K562 (cell line): ENCODE data around the gene NABP2. TPM values are rescaled to one million over a fixed set of nuclear protein-coding genes. Genes with fewer than 3 reads are reported as not detected.

ENCODE experiments used
- EHMT2 ChIP-seq: fragments of 450-650 bp; IDR thresholded peaks from 2 replicates; pipeline ENCODE4 v1.6.1; 2018; ENCODE audit warnings: antibody characterized with exemption
- ELF2 ChIP-seq: fragments of 250-450 bp; sonication (Bioruptor Pico); IDR thresholded peaks from 2 replicates; pipeline ENCODE4 v1.5.0; 2021; ENCODE audit warnings: mild to moderate bottlenecking
- GABPA ChIP-seq: fragments of 200-800 bp; sonication (Bioruptor generic); conservative IDR thresholded peaks from 2 replicates; pipeline ENCODE4 v1.6.1; 2016; ENCODE audit warnings: low read depth, missing genetic modification characterization, missing compliant biosample characterization
- GTF2E2 ChIP-seq: fragments of 200-800 bp; sonication (Bioruptor generic); IDR thresholded peaks from 2 replicates; pipeline ENCODE4 v1.6.1; 2016; ENCODE audit warnings: missing genetic modification characterization, missing compliant biosample characterization
- IRF2 ChIP-seq: sonication (generic); formaldehyde crosslinking; IDR thresholded peaks from 2 replicates; pipeline ENCODE4 v1.8.1; 2022; ENCODE audit warnings: mild to moderate bottlenecking, missing genetic modification reagents
- MCM2 ChIP-seq: fragments of 450-650 bp; IDR thresholded peaks from 2 replicates; pipeline ENCODE4 v1.6.1; 2017; ENCODE audit warnings: low read depth, mild to moderate bottlenecking
- NCOA1 ChIP-seq: fragments of 450-650 bp; IDR thresholded peaks from 2 replicates; pipeline ENCODE4 v1.6.1; 2016; ENCODE audit warnings: low read depth
- NR2F6 ChIP-seq: fragments of 450-650 bp; formaldehyde crosslinking; IDR thresholded peaks from 2 replicates; pipeline ENCODE4 v1.4.0; 2020; ENCODE audit warnings: mild to moderate bottlenecking
- SIRT6 ChIP-seq: IDR thresholded peaks from one replicate; pipeline ENCODE4 v1.6.1; 2012; ENCODE audit warnings: low read depth, mild to moderate bottlenecking, control low read depth, inconsistent platforms, low read length, moderate library complexity
- ZC3H8 ChIP-seq: fragments of 450-650 bp; IDR thresholded peaks from 2 replicates; pipeline ENCODE4 v1.6.1; 2017
- ZNF165 ChIP-seq: fragments of 250-450 bp; sonication (Bioruptor Pico); IDR thresholded peaks from 2 replicates; pipeline ENCODE4 v1.4.0; 2020; ENCODE audit warnings: borderline replicate concordance
- ZNF174 ChIP-seq: fragments of 250-450 bp; sonication (Bioruptor Pico); IDR thresholded peaks from 2 replicates; pipeline ENCODE4 v1.4.0; 2020; ENCODE audit warnings: mild to moderate bottlenecking
- ZNF324 ChIP-seq: fragments of 250-450 bp; sonication (Bioruptor Pico); IDR thresholded peaks from 2 replicates; pipeline ENCODE4 v1.4.0; 2020; ENCODE audit warnings: mild to moderate bottlenecking
- ZNF668 ChIP-seq: fragments of 250-450 bp; sonication (Bioruptor Pico); IDR thresholded peaks from 2 replicates; pipeline ENCODE4 v1.8.0; 2022; ENCODE audit warnings: mild to moderate bottlenecking, inconsistent platforms
- polyA plus RNA-seq, 8 experiments: library from polyadenylated mRNA; depleted of rRNA in 4 of 8; stranded (reverse) in 5 of 8; unstranded in 3 of 8; fragments of >200 nt; fragmentation: Nextera tagmentation in 2 of 8; fragmentation: Illumina TruSeq in 1 of 8; extraction: Ambion mirVana in 2 of 8; extraction: Trizol in 1 of 8; gene quantifications; 2 replicates each; pipeline versions ENCODE4 v1.2.1 to v1.2.3, GENCODE V29; 2011 to 2014; ENCODE audit warnings: inconsistent platforms in 1 of 8, missing spikeins in 1 of 8
- total RNA-seq, 7 experiments: library from RNA; depleted of rRNA in 6 of 7; stranded (reverse); fragments of >200 nt in 6 of 7; fragmentation: Illumina TruSeq in 2 of 7; extraction: Trizol in 2 of 7; gene quantifications; 2 replicates each; pipeline versions ENCODE4 v1.2.1 to v1.2.3, GENCODE V29; 2011 to 2021; ENCODE audit warnings: low replicate concordance in 1 of 7
- TF ChIP-seq, protein P1 (sequence below): fragments of 250-450 bp; sonication (Bioruptor Pico); IDR thresholded peaks from 2 replicates; pipeline ENCODE4 v1.8.0; 2022; ENCODE audit warnings: moderate library complexity, mild to moderate bottlenecking, inconsistent platforms
- TF ChIP-seq, protein P2 (sequence below), 2 experiments: fragments of 450-650 bp; IDR thresholded peaks; 2 replicates each; pipeline ENCODE4 v1.6.1; 2016
- TF ChIP-seq, protein P3 (sequence below): fragments of 450-650 bp; IDR thresholded peaks from one replicate; pipeline ENCODE4 v1.6.1; 2018; ENCODE audit warnings: mild to moderate bottlenecking, moderate library complexity; ENCODE audit not compliant: partially characterized antibody
- TF ChIP-seq, protein P4 (sequence below): fragments of 250-450 bp; sonication (Bioruptor Pico); IDR thresholded peaks from 2 replicates; pipeline ENCODE4 v1.5.0; 2021; ENCODE audit warnings: mild to moderate bottlenecking, moderate library complexity
- TF ChIP-seq, protein P5 (sequence below): fragments of 450-650 bp; formaldehyde crosslinking; IDR thresholded peaks from 2 replicates; pipeline ENCODE4 v1.4.0; 2022; ENCODE audit warnings: missing genetic modification characterization

NABP2 gene
- total and polyA plus RNA-seq, 9 of the 15 experiments (the other 6 are each of a cell fraction or from before 2014, with no cell fraction given), result 11.3 to 60.6 (median 43.5) TPM

DNA sequence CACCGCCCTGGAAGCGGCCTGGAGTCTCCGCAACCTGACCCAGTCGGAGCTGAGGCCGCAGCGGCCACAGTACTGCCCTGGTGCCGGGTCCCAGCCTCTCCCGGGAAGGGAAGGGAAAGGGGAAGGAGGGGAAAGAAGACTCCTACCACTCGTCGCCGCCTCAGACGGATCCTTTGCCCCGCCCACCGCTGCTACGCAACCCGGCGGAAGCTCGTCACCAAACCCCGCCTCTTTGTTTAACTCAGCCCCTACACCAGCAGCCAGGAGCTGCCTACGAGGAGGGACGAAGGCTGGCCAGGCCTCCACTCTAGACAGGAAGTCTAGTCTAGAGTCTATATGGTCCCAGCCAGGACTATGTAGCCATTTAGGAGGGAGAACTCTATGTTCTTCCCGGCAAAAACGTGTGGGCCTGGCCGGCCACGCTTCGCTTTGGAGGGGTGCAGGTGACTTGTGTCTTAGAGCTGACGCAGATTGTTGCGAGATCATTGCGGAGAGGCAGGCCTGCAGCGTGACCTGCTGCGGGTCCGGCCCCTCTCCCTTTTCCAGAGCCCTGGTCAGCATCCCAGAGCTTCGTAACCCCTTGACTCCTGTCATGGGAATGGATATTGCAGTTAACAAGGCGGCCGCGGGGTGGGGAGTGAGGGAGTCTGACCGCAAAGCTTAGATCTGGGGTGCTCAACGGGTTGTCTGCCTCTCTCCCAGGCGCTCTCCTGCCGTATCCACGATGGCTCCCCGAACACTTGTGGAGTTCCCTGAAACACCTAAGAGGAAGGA is 2.2 kb upstream of the NABP2 start, which contains the start of gene RNF41 (continued):
- TF ChIP-seq, protein P1, sequence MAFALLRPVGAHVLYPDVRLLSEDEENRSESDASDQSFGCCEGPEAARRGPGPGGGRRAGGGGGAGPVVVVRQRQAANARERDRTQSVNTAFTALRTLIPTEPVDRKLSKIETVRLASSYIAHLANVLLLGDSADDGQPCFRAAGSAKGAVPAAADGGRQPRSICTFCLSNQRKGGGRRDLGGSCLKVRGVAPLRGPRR (CRISPR knock-in tag), result no peak
- TF ChIP-seq, protein P2, sequence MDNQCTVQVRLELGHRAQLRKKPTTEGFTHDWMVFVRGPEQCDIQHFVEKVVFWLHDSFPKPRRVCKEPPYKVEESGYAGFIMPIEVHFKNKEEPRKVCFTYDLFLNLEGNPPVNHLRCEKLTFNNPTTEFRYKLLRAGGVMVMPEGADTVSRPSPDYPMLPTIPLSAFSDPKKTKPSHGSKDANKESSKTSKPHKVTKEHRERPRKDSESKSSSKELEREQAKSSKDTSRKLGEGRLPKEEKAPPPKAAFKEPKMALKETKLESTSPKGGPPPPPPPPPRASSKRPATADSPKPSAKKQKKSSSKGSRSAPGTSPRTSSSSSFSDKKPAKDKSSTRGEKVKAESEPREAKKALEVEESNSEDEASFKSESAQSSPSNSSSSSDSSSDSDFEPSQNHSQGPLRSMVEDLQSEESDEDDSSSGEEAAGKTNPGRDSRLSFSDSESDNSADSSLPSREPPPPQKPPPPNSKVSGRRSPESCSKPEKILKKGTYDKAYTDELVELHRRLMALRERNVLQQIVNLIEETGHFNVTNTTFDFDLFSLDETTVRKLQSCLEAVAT (IDR thresholded peaks at IDR 0.05), result peak in 1 of 2 experiments; percentile 65; a peak in 1 of 4 replicates
- TF ChIP-seq IRF2 (CRISPR knock-in tag) (no peak), MCM2 (no peak), NR2F6 (CRISPR knock-in tag) (no peak), SIRT6 (no peak), NCOA1 (no peak), ZNF324 (no peak), ZC3H8 (no peak), GTF2E2 (tag) (peak; percentile 35; the same call in 1 of the 2 replicates), EHMT2 (no peak), ZNF174 (no peak), GABPA (tag) (peak; percentile 92), ZNF668 (no peak), ELF2 (no peak), ZNF165 (CRISPR knock-in tag) (no peak)
- TF ChIP-seq, protein P3, sequence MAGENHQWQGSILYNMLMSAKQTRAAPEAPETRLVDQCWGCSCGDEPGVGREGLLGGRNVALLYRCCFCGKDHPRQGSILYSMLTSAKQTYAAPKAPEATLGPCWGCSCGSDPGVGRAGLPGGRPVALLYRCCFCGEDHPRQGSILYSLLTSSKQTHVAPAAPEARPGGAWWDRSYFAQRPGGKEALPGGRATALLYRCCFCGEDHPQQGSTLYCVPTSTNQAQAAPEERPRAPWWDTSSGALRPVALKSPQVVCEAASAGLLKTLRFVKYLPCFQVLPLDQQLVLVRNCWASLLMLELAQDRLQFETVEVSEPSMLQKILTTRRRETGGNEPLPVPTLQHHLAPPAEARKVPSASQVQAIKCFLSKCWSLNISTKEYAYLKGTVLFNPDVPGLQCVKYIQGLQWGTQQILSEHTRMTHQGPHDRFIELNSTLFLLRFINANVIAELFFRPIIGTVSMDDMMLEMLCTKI, result no peak
- TF ChIP-seq, protein P4, sequence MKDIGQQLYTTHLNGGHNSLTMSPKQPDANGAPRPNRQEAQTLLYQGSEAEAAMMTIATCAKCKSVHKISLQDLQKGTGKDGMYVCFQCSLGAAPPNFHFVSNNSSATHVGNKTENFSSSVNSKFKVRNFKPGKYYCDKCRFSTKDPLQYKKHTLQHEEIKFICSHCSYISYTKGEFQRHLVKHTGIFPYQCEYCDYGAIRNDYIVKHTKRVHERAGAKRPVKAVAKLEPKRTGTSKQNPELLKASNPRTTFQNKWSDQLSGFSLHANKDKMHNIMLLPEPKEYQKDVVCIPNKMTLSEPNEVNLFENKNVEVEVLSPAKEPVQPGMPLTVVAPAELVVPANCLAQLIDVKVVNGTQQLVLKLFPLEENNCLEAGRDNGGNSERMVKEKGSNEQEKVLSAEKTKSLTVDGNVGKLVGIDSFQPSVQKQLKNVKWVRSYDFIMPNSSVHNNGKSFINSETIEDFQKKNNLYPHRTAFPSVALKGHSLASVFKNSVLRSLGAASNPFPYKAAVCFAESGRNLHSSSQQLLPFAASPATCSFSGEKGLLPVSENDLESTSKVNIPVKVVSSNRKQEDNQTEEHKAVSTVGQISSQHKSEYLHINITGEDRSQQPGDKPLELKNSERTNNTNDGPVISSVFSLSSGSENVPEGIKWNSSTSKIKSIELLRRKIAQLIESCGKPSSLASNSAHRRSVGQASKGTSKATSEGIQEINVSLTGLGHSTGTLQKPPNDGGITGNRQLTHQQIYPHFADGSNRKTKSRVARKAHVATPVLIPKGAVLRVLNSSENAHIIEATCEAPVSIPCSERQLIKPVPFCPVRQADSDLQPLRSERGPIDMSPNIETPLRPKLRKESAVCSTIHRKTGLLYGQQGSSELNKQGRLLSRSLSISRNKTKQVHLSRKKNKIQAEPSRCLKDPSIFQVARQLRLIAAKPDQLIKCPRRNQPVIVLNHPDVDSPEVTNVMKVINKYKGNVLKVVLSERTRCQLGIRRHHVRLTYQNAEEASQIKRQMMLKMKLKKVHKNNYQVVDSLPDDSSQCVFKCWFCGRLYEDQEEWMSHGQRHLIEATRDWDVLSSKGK (CRISPR knock-in tag), result no peak
- TF ChIP-seq, protein P5, sequence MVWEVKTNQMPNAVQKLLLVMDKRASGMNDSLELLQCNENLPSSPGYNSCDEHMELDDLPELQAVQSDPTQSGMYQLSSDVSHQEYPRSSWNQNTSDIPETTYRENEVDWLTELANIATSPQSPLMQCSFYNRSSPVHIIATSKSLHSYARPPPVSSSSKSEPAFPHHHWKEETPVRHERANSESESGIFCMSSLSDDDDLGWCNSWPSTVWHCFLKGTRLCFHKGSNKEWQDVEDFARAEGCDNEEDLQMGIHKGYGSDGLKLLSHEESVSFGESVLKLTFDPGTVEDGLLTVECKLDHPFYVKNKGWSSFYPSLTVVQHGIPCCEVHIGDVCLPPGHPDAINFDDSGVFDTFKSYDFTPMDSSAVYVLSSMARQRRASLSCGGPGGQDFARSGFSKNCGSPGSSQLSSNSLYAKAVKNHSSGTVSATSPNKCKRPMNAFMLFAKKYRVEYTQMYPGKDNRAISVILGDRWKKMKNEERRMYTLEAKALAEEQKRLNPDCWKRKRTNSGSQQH, result no peak
